Subcutaneous adipose tissue (tissue), 4 donors: Measurements from ENCODE around the gene PHC3. TPM values are rescaled to one million over a fixed set of nuclear protein-coding genes. Genes with fewer than 3 reads are reported as not detected.

Source experiments
- CTCF ChIP-seq: fragments of 450-650 bp; IDR thresholded peaks from one replicate; pipeline ENCODE4 v1.5.1; 2016; ENCODE audit warnings: low read depth, mild to moderate bottlenecking, control low read depth, antibody characterized with exemption, moderate library complexity
- total RNA-seq, 4 donors: library from RNA; depleted of rRNA; stranded (reverse); fragments of >200 nt; gene quantifications; one replicate each; pipeline ENCODE4 v1.1.0, GENCODE V29; 2016

The PHC3 gene
- total RNA-seq, 4 donors from 2014 or later: 57.1 to 89.7 (median 62.1) TPM

GRCh38 chr3:170117134-170117533 is 64.4 kb downstream of the PHC3 start:
- TF ChIP-seq CTCF: no peak

- TF ChIP-seq CTCF: no peak
These were observed 70.3 kb downstream of the PHC3 start for GRCh38 chr3:170111147-170111771.

GRCh38 chr3:170109579-170110293 is 71.8 kb downstream of the PHC3 start:
- TF ChIP-seq CTCF: no peak

GRCh38 chr3:170108955-170109354 is 72.6 kb downstream of the PHC3 start:
- TF ChIP-seq CTCF: no peak

- no peak for TF ChIP-seq CTCF
These were observed 73.6 kb downstream of the PHC3 start for GRCh38 chr3:170107941-170108340.

GRCh38 chr3:170102431-170102830 is 79.1 kb downstream of the PHC3 start:
- TF ChIP-seq CTCF: no peak

- no peak for TF ChIP-seq CTCF
These were observed 80.6 kb downstream of the PHC3 start for GRCh38 chr3:170100944-170101343.
